ENCODE measurements around the gene KRTAP4-16. TPM values are rescaled to one million over a fixed set of nuclear protein-coding genes. Genes with fewer than 3 reads are reported as not detected.
"Not testable (repeated sequence)": the region's sequence is repeated elsewhere in the genome, so short reads cannot be mapped to it uniquely, and the experiment has no call there.

KRTAP4-16 gene
- total and polyA plus RNA-seq, 5 donors from 2014 or later = not detected

DNA sequence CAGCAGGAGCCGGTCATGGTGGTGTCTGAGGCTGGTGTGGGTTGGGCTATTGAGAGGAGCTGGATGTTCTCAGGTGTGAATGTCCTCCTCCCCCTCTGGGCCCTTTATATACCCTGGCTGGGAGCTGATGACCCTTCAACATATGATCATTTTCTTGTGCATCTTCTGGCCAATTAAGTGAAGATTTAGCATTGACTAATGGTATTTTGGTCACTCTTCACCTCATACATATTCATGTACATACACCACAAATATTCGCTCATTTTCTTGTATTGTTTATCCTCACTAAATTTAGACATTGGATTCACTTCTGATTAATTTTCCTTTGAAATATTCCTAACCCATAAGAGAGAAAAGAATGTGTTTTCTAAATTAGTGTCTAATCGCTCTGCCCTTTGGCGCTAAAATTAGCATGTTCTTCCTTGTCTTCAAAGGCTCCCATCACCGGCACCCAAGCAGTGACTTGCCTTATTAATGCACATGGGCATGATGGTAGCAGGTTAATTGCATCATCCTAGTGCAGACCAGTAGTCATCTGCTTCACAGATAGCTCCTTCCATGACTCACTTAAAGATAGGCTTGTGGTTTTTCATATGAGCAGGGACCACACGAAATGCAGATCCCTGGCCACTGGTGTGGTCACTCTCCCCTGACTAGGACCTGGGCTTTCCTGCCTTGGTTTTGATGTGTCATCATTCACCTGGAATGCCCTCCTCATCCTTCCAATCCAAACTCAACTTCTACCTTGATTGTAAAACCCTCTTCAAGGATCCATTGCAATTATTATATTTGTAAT is 36.0 kb downstream of the KRTAP4-16 start, which contains the start of gene KRTAP2-4:
Gene KRTAP2-4, minus strand, starts transcription at position 51 of the 796 bp plus-strand sequence. Its CDS starts 34 bp downstream, at position 17.
- Mint-ChIP-seq H3K9me3 (no peaks in the 10 kb centered on the region), H3K36me3 (no peaks in the 10 kb centered on the region), H3K4me3 (no peak within 1 kb of the TSS), H3K4me1 (no peaks in the 10 kb centered on the region), H3K27me3 (peaks cover 9% of the 10 kb centered on the region), H3K27ac (no peak within 1 kb of the TSS)
- ATAC-seq (ENCODE audit: low read depth in 2 of 2) (no peak), DNase-seq (no peak)
- Histone ChIP-seq H3K4me3 (ENCODE audit: low read depth, low read length) (no peak within 1 kb of the TSS), H3K9me3 (ENCODE audit: control insufficient read depth in 2 of 2, low read length in 2 of 2) (no peaks in the 10 kb centered on the region), H3K36me3 (ENCODE audit: control insufficient read depth, insufficient read depth, low read length) (no peaks in the 10 kb centered on the region), H3K27ac (ENCODE audit: insufficient read depth, low read length, poor library complexity, severe bottlenecking) (no peak within 1 kb of the TSS), H3K4me1 (ENCODE audit: control insufficient read depth, insufficient read depth, low read length, poor library complexity, severe bottlenecking) (no peaks in the 10 kb centered on the region), H3K27me3 (ENCODE audit: control insufficient read depth, insufficient read depth, low read length) (peaks cover 10% of the 10 kb centered on the region)

DNA sequence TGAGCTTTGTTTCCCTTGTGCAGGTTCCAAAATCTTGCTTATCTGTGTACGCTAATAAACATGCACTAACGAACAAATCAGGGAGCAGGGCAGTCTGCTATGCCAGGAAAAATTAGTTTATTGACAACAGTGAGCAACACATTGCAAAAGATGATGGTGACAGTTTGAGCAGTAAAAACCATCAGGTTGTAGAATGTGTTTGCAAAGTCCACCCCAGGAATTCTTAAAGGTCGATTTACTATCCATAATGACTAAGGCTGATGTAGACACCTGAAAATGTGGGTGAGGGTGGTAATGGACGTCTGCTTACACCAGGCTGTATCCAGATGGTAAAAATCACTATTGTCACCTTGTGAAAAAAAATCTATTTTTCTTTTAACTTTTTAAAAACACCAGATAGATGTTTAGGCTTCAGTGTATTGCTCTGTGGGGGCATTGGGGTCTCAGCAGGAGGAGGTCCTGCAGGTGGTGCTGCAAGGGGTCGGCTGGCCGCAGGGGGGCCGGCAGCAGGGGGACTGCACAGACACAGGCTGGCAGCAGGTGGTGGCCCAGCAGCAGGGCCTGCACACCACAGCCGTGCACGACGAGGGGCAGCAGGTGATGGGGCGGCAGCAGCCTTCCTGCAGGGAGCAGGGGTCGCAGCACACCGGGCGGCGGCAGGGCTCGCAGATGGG is 36.9 kb downstream of the KRTAP4-16 start:
- not testable (repeated sequence) for H3K4me3 Mint-ChIP-seq; H3K27ac Mint-ChIP-seq; H3K4me1 Mint-ChIP-seq; H3K9me3 Mint-ChIP-seq; H3K27ac ChIP-seq (ENCODE audit: insufficient read depth, low read length, poor library complexity, severe bottlenecking); H3K36me3 ChIP-seq (ENCODE audit: control insufficient read depth, insufficient read depth, low read length); ATAC-seq (ENCODE audit: low read depth in 2 of 2); H3K4me3 ChIP-seq (ENCODE audit: low read depth, low read length); H3K4me1 ChIP-seq (ENCODE audit: control insufficient read depth, insufficient read depth, low read length, poor library complexity, severe bottlenecking); DNase-seq; H3K36me3 Mint-ChIP-seq; H3K9me3 ChIP-seq (ENCODE audit: control insufficient read depth in 2 of 2, low read length in 2 of 2)
- H3K27me3 ChIP-seq (ENCODE audit: control insufficient read depth, insufficient read depth, low read length) = peaks cover 18% of the 10 kb centered on the region
- H3K27me3 Mint-ChIP-seq = peaks cover 15% of the 10 kb centered on the region

DNA sequence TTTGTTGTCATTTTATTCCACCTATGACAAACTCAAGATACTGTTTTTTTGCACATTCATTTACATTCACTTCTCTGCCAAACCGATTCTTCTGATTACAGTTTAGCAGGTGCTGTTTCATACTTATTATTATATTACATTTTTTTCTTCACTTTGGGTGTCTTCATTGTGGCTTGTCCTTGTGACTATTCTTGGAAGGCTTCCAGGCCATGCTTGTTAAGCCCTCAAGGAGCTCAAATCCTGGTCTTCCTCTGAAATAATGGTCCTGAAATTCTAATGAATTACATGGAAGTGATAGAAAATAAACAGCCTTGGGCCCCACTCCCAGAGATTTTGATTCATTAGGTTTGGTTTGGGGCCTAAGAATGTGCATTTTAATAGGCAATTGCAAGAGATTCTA is 37.7 kb downstream of the KRTAP4-16 start:
- Histone ChIP-seq H3K9me3 (ENCODE audit: control insufficient read depth in 2 of 2, low read length in 2 of 2) (no peaks in the 10 kb centered on the region), H3K4me3 (ENCODE audit: low read depth, low read length) (no peak overlapping the region), H3K36me3 (ENCODE audit: control insufficient read depth, insufficient read depth, low read length) (no peaks in the 10 kb centered on the region), H3K27me3 (ENCODE audit: control insufficient read depth, insufficient read depth, low read length) (peaks cover 20% of the 10 kb centered on the region), H3K4me1 (ENCODE audit: control insufficient read depth, insufficient read depth, low read length, poor library complexity, severe bottlenecking) (no peaks in the 10 kb centered on the region), H3K27ac (ENCODE audit: insufficient read depth, low read length, poor library complexity, severe bottlenecking) (no peak overlapping the region)
- DNase-seq (no peak), ATAC-seq (ENCODE audit: low read depth in 2 of 2) (no peak)
- Mint-ChIP-seq H3K4me1 (no peaks in the 10 kb centered on the region), H3K27ac (no peak overlapping the region), H3K4me3 (no peak overlapping the region), H3K27me3 (peaks cover 21% of the 10 kb centered on the region), H3K36me3 (no peaks in the 10 kb centered on the region), H3K9me3 (no peaks in the 10 kb centered on the region)

DNA sequence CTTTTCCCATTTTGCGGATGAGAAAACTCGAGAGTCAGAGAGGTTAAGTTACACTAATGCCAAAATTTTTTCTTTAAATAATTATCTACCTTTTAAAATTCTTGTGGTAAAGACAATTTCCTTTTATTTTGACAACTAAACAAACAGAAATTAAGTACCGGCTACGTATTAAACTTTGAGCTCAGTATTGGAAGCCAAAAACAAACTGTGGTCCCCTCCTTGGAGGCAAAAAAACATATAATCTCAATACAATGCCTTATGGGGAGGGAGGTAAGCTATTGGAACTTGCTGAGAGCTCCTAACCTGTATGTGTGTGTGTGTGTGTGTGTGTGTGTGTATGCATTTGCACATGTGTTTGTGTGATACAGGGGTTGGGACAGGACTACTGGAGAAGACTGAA is 38.6 kb downstream of the KRTAP4-16 start:
- ATAC-seq (ENCODE audit: low read depth in 2 of 2) = no peak
- no peaks in the 10 kb centered on the region for H3K4me1 ChIP-seq (ENCODE audit: control insufficient read depth, insufficient read depth, low read length, poor library complexity, severe bottlenecking)
- no peaks in the 10 kb centered on the region for H3K4me1 Mint-ChIP-seq
- H3K27me3 Mint-ChIP-seq = peaks cover 30% of the 10 kb centered on the region
- no peaks in the 10 kb centered on the region for H3K9me3 ChIP-seq (ENCODE audit: control insufficient read depth in 2 of 2, low read length in 2 of 2)
- no peak overlapping the region for H3K4me3 Mint-ChIP-seq
- H3K4me3 ChIP-seq (ENCODE audit: low read depth, low read length) = no peak overlapping the region
- H3K27ac Mint-ChIP-seq = no peak overlapping the region
- H3K27ac ChIP-seq (ENCODE audit: insufficient read depth, low read length, poor library complexity, severe bottlenecking) = no peak overlapping the region
- DNase-seq = no peak
- H3K36me3 ChIP-seq (ENCODE audit: control insufficient read depth, insufficient read depth, low read length) = no peaks in the 10 kb centered on the region
- no peaks in the 10 kb centered on the region for H3K36me3 Mint-ChIP-seq
- H3K27me3 ChIP-seq (ENCODE audit: control insufficient read depth, insufficient read depth, low read length) = peaks cover 20% of the 10 kb centered on the region
- H3K9me3 Mint-ChIP-seq = no peaks in the 10 kb centered on the region

DNA sequence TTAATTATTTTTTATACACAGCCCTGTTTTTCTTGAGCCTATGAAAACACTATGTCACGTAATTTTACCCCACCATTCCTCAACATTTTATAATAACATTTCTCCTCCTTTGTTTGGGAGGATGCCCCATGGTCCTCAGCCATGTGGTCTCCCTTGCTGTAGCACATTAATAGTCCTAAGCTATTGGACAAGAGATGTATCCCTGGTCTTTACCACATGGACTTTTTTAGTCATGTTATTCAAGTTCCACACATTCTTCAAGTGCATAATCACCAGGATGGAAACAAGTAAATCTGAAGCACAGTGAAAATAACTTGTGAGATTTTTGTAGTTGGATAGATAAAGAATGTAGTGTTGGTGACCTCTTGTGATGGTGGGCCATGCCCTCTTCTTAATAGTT is 40.0 kb downstream of the KRTAP4-16 start:
- ATAC-seq (ENCODE audit: low read depth in 2 of 2) (no peak), DNase-seq (no peak)
- Histone ChIP-seq H3K27ac (ENCODE audit: insufficient read depth, low read length, poor library complexity, severe bottlenecking) (no peak overlapping the region), H3K4me1 (ENCODE audit: control insufficient read depth, insufficient read depth, low read length, poor library complexity, severe bottlenecking) (no peaks in the 10 kb centered on the region), H3K27me3 (ENCODE audit: control insufficient read depth, insufficient read depth, low read length) (peaks cover 20% of the 10 kb centered on the region), H3K36me3 (ENCODE audit: control insufficient read depth, insufficient read depth, low read length) (no peaks in the 10 kb centered on the region), H3K9me3 (ENCODE audit: control insufficient read depth in 2 of 2, low read length in 2 of 2) (peaks cover 0 to 3% of the 10 kb centered on the region in 2 experiments), H3K4me3 (ENCODE audit: low read depth, low read length) (no peak overlapping the region)
- peaks cover 34% of the 10 kb centered on the region for H3K27me3 Mint-ChIP-seq
- no peak overlapping the region for H3K27ac Mint-ChIP-seq
- no peaks in the 10 kb centered on the region for H3K36me3 Mint-ChIP-seq
- H3K9me3 Mint-ChIP-seq = peaks cover 0 to 7% (median 2%) of the 10 kb centered on the region in 7 donors
- no peak overlapping the region for H3K4me3 Mint-ChIP-seq
- no peaks in the 10 kb centered on the region for H3K4me1 Mint-ChIP-seq

DNA sequence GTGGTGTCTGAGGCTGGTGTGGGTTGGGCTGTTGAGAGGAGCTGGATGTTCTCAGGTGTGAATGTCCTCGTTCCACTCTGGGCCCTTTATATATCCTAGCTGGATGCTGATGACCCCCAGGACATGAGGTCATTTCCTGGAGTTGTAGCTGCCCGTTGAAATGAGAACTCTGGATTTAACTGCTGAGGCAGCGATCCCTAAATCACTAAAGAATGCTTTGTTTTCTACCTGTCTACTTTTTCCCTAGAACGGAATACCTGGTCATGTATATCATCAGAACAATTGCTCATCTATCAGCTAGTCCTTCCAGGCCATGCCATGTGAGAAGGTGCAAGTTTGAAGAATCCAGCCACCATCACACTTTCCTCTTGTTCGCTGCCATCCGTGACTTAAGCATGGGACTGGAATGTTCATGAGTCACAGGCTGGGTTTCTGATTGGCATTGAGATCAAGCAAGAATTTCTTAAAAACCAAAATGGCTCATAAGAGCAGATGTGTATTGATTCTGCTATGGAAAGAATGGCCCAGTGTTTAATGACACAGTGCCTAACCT is 41.9 kb downstream of the KRTAP4-16 start, which contains the start of gene KRTAP2-3:
Gene KRTAP2-3, minus strand, starts transcription at position 63 of the 553 bp plus-strand sequence. CDS start 64 bp downstream, outside the sequence.
- H3K27ac ChIP-seq (ENCODE audit: insufficient read depth, low read length, poor library complexity, severe bottlenecking) = no peak within 1 kb of the TSS
- H3K27me3 ChIP-seq (ENCODE audit: control insufficient read depth, insufficient read depth, low read length) = peaks cover 24% of the 10 kb centered on the region
- H3K9me3 ChIP-seq (ENCODE audit: control insufficient read depth in 2 of 2, low read length in 2 of 2) = peaks cover 0 to 3% of the 10 kb centered on the region in 2 experiments
- Mint-ChIP-seq H3K4me1 (no peaks in the 10 kb centered on the region), H3K36me3 (no peaks in the 10 kb centered on the region), H3K27ac (no peak within 1 kb of the TSS), H3K4me3 (no peak within 1 kb of the TSS), H3K9me3 (peaks cover 0 to 7% (median 2%) of the 10 kb centered on the region in 7 donors), H3K27me3 (peaks cover 40% of the 10 kb centered on the region)
- DNase-seq = no peak
- no peaks in the 10 kb centered on the region for H3K4me1 ChIP-seq (ENCODE audit: control insufficient read depth, insufficient read depth, low read length, poor library complexity, severe bottlenecking)
- H3K36me3 ChIP-seq (ENCODE audit: control insufficient read depth, insufficient read depth, low read length) = no peaks in the 10 kb centered on the region
- no peak for ATAC-seq (ENCODE audit: low read depth in 2 of 2)
- no peak within 1 kb of the TSS for H3K4me3 ChIP-seq (ENCODE audit: low read depth, low read length)

DNA sequence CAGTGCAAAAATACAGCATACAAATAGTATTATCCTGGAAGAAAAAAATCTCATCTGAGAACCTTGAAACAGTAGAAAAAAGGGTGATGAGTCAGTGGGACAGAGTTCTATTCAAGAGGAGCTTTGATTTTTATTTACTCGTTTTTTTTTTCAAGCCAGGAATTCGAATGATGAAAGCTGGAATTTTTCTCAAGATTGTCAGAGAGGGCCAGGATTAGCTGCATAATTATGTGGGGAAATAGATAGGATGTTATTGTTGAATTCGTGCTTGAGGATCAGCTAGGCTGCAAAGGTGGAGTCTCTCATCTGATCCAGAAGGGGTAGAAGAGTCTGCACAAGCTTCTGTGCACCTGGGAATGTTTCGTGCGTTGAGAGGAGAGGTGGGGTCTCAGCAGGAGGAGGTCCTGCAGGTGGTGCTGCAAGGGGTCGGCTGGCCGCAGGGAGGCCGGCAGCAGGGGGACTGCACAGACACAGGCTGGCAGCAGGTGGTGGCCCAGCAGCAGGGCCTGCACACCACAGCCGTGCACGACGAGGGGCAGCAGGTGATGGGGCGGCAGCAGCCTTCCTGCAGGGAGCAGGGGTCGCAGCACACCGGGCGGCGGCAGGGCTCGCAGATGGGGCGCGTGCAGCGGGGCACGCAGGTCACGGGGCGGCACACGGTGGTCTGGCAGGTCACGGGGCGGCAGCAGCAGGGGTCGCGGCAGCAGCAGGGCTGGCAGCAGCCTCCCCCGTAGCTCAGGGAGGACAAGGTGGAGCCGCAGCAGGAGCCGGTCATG is 42.5 kb downstream of the KRTAP4-16 start:
- H3K4me3 ChIP-seq (ENCODE audit: low read depth, low read length); H3K27ac Mint-ChIP-seq; H3K4me1 Mint-ChIP-seq; H3K9me3 Mint-ChIP-seq; H3K27ac ChIP-seq (ENCODE audit: insufficient read depth, low read length, poor library complexity, severe bottlenecking); H3K36me3 ChIP-seq (ENCODE audit: control insufficient read depth, insufficient read depth, low read length); H3K4me3 Mint-ChIP-seq; DNase-seq; H3K9me3 ChIP-seq (ENCODE audit: control insufficient read depth in 2 of 2, low read length in 2 of 2); ATAC-seq (ENCODE audit: low read depth in 2 of 2); H3K36me3 Mint-ChIP-seq; H3K4me1 ChIP-seq (ENCODE audit: control insufficient read depth, insufficient read depth, low read length, poor library complexity, severe bottlenecking): not testable (repeated sequence)
- peaks cover 40% of the 10 kb centered on the region for H3K27me3 Mint-ChIP-seq
- peaks cover 24% of the 10 kb centered on the region for H3K27me3 ChIP-seq (ENCODE audit: control insufficient read depth, insufficient read depth, low read length)
